Measurements from ENCODE around the gene DSCAM. TPM values are rescaled to one million over a fixed set of nuclear protein-coding genes. Genes with fewer than 3 reads are reported as not detected.

Gene DSCAM
- total and polyA plus RNA-seq, 2 donors (not counting 3 experiments of a cell fraction or from before 2014, with no cell fraction given): not detected

GRCh38 chr21:40754466-40754865 is 92.5 kb downstream of the DSCAM start:
- Histone ChIP-seq H3K4me3 (replicated peaks in 1 of 3; ENCODE audit: insufficient read depth in 1 of 3, low read depth in 1 of 3, low read length in 3 of 3) (no peak overlapping the region), H3K36me3 (ENCODE audit: control insufficient read depth in 2 of 2, extremely low read depth in 1 of 2, insufficient read depth in 2 of 2, low read length in 2 of 2) (no peaks in the 10 kb centered on the region), H3K9me1 (replicated peaks; ENCODE audit: control insufficient read depth, extremely low read depth, insufficient read depth, low read length) (no peaks in the 10 kb centered on the region), H4K20me1 (replicated peaks; ENCODE audit: control insufficient read depth, extremely low read depth, insufficient read depth, low read length) (no peaks in the 10 kb centered on the region), H3K27me3 (ENCODE audit: control insufficient read depth in 2 of 2, insufficient read depth in 2 of 2, low read length in 2 of 2) (no peaks in the 10 kb centered on the region), H2AFZ (ENCODE audit: low read depth, low read length) (no peak overlapping the region), H3K27ac (ENCODE audit: insufficient read depth, low read depth, low read length) (no peak overlapping the region), H3K4me2 (ENCODE audit: insufficient read depth, low read length) (no peak overlapping the region), H3K9ac (replicated peaks; ENCODE audit: extremely low read depth, insufficient read depth, low read length) (no peak overlapping the region), H3K79me2 (ENCODE audit: control insufficient read depth, insufficient read depth, low read length) (no peaks in the 10 kb centered on the region), H3K9me3 (replicated peaks; ENCODE audit: control insufficient read depth, insufficient read depth, low read length) (peaks cover 9% of the 10 kb centered on the region), H3K4me1 (ENCODE audit: control insufficient read depth, extremely low read depth, insufficient read depth, low read length) (no peaks in the 10 kb centered on the region)
- dilution Hi-C loops (cut with MboI; ENCODE audit: extremely low pct_ligation_motif_present, low sequenced_read_pairs) (no loop called here), intact Hi-C loops (cut with micrococcal nuclease) (no loop called here)
- POLR2A ChIA-PET: no interaction called here
- FAIRE-seq: no peak
- DNase-seq (ENCODE audit: low read depth, low spot score): no peak
- BruUV-seq (replicated peaks): no TSS peak
- CTCF ChIA-PET: no interaction called here
- no peak for TF ChIP-seq EZH2 (IDR thresholded peaks at IDR 0.05; ENCODE audit: borderline replicate concordance, low read depth, low read length, severe bottlenecking)
- TF ChIP-seq GATA2 (IDR thresholded peaks at IDR 0.05; ENCODE audit: insufficient read depth, insufficient read length, low read depth, low read length): no peak
- TF ChIP-seq CTCF (IDR thresholded peaks at IDR 0.05; ENCODE audit: extremely low read depth in 1 of 2, insufficient read depth in 1 of 2, low read depth in 1 of 2, low read length in 2 of 2): no peak
- no peak for TF ChIP-seq FOS (IDR thresholded peaks at IDR 0.05; ENCODE audit: borderline replicate concordance, insufficient read depth, low read length)
- TF ChIP-seq MYC (IDR thresholded peaks at IDR 0.05; ENCODE audit: low read depth, low read length): no peak
- TF ChIP-seq POLR2A (IDR thresholded peaks at IDR 0.05; ENCODE audit: low read depth, low read length): no peak
- no peak for TF ChIP-seq POLR2AphosphoS5 (IDR thresholded peaks at IDR 0.05; ENCODE audit: insufficient read depth, low read depth, low read length)
- TF ChIP-seq, protein P1, sequence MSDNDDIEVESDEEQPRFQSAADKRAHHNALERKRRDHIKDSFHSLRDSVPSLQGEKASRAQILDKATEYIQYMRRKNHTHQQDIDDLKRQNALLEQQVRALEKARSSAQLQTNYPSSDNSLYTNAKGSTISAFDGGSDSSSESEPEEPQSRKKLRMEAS (IDR thresholded peaks at IDR 0.05; ENCODE audit: insufficient read depth, insufficient read length): no peak
- no peak for TF ChIP-seq JUN (IDR thresholded peaks at IDR 0.05; ENCODE audit: borderline replicate concordance, insufficient read depth, insufficient read length, low read depth)
